ELF-1 (cell line): Measurements from ENCODE around the gene TRAPPC12.

Experiments
- DNase-seq: peaks from one replicate; pipeline ENCODE4 v3.0.0-alpha.2; 2016; ENCODE audit warnings: low read depth, low spot score

Gene TRAPPC12

GRCh38 chr2:3468296-3468988, 88.9 kb downstream of the TRAPPC12 start:
- no peak for DNase-seq

- no peak for DNase-seq
These were observed 90.0 kb downstream of the TRAPPC12 start for GRCh38 chr2:3469486-3469885.

GRCh38 chr2:3470166-3470651, 90.7 kb downstream of the TRAPPC12 start:
- no peak for DNase-seq

GRCh38 chr2:3470856-3471737, 91.6 kb downstream of the TRAPPC12 start:
- DNase-seq, result no peak

- DNase-seq, result no peak
These were observed 92.8 kb downstream of the TRAPPC12 start for GRCh38 chr2:3472296-3472695.

GRCh38 chr2:3472966-3473365, 93.5 kb downstream of the TRAPPC12 start:
- no peak for DNase-seq

GRCh38 chr2:3475771-3476170, 96.3 kb downstream of the TRAPPC12 start:
- DNase-seq, result no peak

GRCh38 chr2:3476321-3476984, 97.0 kb downstream of the TRAPPC12 start:
- no peak for DNase-seq

- DNase-seq, result no peak
These were observed 97.5 kb downstream of the TRAPPC12 start for GRCh38 chr2:3476985-3477327.

- DNase-seq, result no peak
These were observed 99.4 kb downstream of the TRAPPC12 start for GRCh38 chr2:3478846-3479385.

GRCh38 chr2:3479430-3480320, 100.2 kb downstream of the TRAPPC12 start:
- no peak for DNase-seq

GRCh38 chr2:3480352-3481010, 101.0 kb downstream of the TRAPPC12 start:
- no peak for DNase-seq

GRCh38 chr2:3481011-3481400, 101.5 kb downstream of the TRAPPC12 start:
- no peak for DNase-seq

GRCh38 chr2:3481736-3482362, 102.4 kb downstream of the TRAPPC12 start:
- DNase-seq, result no peak

GRCh38 chr2:3482363-3482821, 102.9 kb downstream of the TRAPPC12 start:
- DNase-seq, result no peak

- peak; percentile 96 for DNase-seq
These were observed 103.9 kb downstream of the TRAPPC12 start for GRCh38 chr2:3483227-3483985.

GRCh38 chr2:3483986-3484960, 104.8 kb downstream of the TRAPPC12 start:
- DNase-seq, result no peak

GRCh38 chr2:3485166-3485565, 105.7 kb downstream of the TRAPPC12 start:
- no peak for DNase-seq
